Heart left ventricle (tissue), 13 donors: ENCODE results near the gene GSK3A.
"Not testable (repeated sequence)": the region's sequence is repeated elsewhere in the genome, so short reads cannot be mapped to it uniquely, and the experiment has no call there.

ENCODE experiments used
- CTCF ChIP-seq, 12 donors: fragments of 200-600 bp; sonication (generic) in 4 of 12; IDR thresholded peaks; one replicate each; pipeline versions ENCODE4 v1.5.0 to v1.8.0; 2018 to 2022; ENCODE audit warnings: antibody characterized with exemption in 12 of 12, mild to moderate bottlenecking in 5 of 12
- POLR2A ChIP-seq, 2 donors: fragments of 450-650 bp; IDR thresholded peaks; one replicate each; pipeline ENCODE4 v1.6.1; 2017; ENCODE audit warnings: antibody characterized with exemption in 2 of 2, mild to moderate bottlenecking in 2 of 2, moderate library complexity in 2 of 2
- donor health status: ischemic (EF 13 %, LVEDD 7.1; RV severe dilation, severe dysfunction).
- donor health status: DM: no; HTN: yes; CAD: no.
- donor health status: DM: no; HTN: no; CAD: no.
- donor health status: ischemic (EF 25% LVEDD 6.9; RV normal size, moderate dysfunction).
- donor health status: ischemic (EF 25% LVEDD 5.7; RV mildly dilated, moderate dysfunction).
- donor health status: ischemic (EF 35%, LVEDD 5.7; RV mildly dilated, moderate dysfunction).
- donor health status: nonischemic (EF 11% LVEDD 7.7; RV severe dilation, severe dysfunction).
- donor health status: DM: yes; HTN: yes; CAD: no.
- donor health status: PGD.
- donor health status: ischemic (EF 29% LVEDD 5.4; RV normal size, mild dysfunction).
- donor health status: nonischemic (EF 23%, LVEDD 6.1; RV moderate dilation, normal function).

GRCh38 chr19:42257842-42258241 lies 15.4 kb upstream of the GSK3A start:
- TF ChIP-seq POLR2A, CTCF (IDR thresholded peaks at IDR 0.05): not testable (repeated sequence)
